ENCODE data around the gene CA4.

CA4 gene

DNA sequence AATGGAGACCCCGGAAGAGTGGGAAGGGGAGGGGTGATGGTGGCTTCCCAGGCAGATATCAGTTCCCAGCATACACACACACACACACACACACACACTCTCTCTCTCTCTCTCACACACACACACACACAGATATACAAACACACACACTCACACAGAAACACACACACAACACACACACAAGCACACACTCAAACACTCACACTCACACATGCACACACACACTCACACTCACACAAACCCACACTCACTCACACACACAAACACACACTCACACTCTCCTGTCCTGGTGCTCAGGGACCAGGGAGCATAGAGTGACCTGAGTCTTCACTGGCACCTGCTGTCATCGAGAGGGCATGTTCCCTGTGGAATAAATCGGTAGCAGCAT is 5.6 kb downstream of the CA4 start:
- no peak for DNase-seq (ENCODE audit: low read depth)

DNA sequence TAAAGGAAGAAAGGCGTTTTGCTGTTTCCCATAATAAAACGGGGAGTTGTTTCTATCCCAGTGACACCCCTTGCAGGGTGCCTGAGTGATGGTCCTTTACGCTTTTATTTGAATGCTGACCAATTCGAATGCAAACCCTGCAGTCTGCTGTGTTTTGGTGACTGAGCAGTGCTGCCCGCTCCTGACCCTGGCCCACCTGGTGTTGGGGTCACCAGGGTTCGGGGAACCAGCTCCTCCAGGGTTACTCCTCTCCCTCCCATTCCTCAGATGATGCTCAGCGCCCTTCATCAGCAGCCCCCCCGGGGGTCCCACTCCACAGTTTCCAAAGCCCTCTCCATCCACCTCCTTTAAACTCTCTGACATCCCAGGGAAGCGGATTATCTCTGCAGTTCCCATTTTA is 6.0 kb downstream of the CA4 start:
- no peak for DNase-seq (ENCODE audit: low read depth)

DNA sequence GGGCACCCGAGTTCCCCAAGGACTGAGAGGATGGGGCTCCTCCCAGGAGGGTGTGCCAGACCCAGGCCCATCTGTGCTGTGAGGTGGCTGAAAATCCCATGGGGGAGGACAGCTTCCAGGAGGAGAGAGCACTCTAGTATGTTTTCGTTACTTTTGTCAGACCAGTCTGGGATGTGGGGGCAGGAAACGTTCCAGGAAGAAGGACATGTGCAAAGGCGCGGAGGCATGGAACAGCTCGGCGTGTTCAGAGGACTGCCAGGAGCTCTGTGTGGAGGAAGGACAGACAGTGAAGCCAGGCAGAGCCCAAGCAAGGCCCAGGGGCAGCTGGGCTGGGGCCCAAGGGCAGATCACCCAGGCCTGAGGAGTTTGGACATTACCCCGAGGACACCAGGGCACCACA is 7.0 kb downstream of the CA4 start:
- DNase-seq (ENCODE audit: low read depth) = no peak

DNA sequence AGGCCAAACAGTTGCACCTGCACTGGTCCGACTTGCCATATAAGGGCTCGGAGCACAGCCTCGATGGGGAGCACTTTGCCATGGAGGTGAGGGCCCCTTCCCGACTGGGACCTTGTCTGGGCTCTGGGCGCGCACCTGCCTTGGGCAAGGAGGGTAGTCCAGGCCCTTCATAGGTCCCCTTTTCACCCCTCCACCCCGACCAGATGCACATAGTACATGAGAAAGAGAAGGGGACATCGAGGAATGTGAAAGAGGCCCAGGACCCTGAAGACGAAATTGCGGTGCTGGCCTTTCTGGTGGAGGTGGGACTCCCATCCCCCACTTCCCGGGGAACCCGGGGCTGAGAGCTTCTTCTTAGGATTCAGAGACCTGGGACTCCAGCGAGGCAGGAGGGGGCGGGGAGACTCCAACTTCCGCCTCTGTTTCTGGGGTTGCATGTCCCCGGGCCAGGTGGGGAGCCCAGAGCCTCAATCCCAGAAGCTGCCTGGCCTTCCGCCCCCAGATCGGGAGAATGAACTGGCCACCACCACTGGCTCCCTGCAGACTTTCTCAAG is 7.8 kb downstream of the CA4 start:
- no peak for DNase-seq (ENCODE audit: low read depth)

DNA sequence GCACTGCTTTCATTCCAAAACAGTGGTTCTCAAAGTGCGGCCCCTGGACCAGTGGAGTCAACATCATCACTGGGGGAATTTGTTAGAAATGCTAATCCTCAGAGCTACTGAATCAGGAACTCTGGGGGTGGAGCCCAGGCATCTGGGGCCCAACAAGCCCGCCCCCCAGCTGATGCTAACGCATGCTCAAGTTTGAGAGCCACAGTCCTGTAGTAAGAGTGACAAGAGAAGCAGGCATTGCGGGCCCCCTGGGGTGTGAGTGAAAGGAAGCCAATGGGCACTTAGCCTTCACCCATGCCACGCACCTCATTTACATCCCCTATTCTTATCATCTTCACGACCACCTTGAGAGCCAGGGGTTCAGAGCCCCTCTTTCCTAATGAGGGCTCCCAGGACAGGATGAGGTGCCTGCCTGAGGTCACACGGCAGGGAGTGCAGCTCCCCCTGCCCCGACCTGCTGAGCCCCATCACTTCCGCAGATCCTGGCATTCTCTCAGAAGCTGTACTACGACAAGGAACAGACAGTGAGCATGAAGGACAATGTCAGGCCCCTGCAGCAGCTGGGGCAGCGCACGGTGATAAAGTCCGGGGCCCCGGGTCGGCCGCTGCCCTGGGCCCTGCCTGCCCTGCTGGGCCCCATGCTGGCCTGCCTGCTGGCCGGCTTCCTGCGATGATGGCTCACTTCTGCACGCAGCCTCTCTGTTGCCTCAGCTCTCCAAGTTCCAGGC is 9.1 kb downstream of the CA4 start:
- no peak for DNase-seq (ENCODE audit: low read depth)

DNA sequence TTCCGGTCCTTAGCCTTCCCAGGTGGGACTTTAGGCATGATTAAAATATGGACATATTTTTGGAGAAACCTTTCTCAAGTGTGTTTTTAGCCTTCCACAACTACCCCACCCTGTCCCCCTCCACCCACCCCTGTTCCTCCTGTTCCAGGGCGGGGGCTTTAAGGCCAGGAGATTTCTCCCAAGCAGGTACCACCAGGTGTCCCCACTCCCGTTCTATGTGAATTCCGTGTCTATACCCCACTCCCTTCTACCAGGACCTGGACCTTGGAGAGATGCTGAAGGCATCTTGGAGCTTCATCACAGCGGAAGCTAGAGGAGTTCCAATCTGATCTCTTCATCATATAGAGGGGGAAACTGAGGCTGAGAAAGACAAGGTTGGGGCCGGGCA is 9.7 kb downstream of the CA4 start:
- no peak for DNase-seq (ENCODE audit: low read depth)

DNA sequence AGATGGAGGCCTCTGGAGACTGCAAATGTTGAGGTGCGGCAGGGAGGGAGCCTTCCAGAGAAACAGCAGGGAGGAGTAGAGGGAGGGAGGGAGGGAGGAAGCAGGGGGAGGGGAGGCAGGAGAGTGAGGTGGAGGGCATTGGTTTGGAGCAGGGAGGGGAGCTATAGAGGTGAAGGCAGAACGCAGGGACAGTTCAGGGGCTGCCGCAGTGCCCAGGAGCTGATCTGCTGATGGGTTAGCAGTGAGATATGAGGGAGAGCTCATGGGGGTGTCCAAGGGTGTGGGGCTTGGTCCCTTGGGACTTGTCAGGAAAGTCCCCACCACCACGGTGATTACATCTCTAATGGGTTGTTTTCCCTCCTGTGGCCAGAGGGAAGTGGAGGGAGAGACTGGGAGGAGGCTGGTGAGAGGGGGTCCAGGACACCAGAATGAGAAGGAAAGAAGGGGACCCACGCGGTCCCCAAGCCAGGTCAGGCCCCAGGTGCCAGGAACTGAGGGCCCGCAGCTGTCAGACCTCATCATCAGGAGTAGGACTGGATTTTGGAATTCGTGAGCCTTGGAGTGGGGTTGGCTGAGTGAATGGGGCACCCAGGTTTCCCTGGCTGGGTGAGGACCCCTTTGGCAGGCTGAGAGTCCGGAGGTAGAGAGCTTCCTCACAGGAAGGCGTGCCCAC is 11.2 kb downstream of the CA4 start:
- no peak for DNase-seq (ENCODE audit: low read depth)

DNA sequence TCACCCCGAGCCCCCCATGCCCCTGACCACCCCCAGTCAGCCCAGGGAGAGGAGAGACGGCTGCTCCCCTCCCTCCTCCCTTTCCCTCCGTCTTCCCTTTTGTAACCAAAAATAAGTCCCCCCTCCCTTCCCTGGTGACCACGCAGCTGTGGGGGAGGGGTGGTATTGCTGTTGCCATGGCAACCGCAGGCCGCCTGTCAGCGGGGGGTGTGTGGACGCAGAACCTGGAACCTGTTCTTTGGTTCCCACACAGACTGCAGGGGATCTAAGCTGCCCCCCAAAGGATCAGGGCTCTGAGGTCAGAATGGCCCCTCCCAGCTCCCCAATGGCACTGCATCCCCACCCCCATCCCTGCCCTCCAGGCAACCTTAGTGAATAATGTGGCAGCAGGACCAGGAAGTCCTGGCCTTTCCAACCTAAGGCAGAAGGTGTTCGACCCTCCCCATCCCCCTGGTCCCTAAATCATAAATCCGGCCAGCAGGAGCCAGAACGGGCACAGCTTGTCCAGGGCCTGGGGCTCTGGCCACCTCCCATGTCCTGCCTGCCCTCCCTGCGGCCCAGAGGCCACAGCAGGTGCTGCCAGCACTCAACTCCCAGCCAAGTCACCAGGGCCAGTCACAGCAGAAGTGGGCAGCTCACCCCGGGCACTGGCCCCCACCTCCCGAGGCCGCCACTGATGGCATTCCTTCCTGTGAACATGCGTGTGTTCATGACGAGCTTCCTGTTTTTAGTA is 12.0 kb downstream of the CA4 start:
- DNase-seq (ENCODE audit: low read depth) = no peak

DNA sequence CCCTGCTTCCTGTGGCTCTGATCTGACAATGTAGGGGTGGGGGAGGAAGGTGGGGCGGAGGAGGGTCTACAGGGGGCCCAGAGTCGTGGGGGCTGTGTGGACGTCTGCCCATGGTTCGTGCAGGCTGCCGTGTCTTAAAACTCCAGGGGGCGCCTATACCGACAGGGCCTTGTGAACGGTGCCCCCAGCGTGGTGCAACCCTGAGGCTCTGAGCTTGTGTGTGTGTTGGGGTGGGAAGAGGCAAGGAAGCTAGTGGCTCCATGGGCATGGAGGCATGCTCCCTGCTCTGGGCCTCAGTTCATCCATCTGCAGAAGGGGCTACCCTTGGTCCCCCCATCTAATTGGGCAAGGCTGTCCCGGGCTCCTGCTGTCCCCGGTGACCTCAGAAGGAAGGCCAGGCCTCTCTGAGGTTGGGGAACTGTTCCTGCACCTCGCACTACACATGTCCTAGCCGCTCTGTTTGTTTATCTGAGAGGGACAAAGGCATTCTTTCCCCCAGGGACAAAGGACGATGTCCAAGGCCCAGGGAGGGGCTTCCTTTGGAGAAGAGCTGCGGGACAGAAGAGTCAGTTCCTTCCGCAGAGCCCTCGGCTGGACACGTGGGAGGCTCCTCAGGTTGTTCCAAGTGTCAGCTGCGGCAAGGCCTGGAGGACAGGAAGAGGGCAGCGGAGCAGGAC is 13.5 kb downstream of the CA4 start:
- DNase-seq (ENCODE audit: low read depth) = no peak

DNA sequence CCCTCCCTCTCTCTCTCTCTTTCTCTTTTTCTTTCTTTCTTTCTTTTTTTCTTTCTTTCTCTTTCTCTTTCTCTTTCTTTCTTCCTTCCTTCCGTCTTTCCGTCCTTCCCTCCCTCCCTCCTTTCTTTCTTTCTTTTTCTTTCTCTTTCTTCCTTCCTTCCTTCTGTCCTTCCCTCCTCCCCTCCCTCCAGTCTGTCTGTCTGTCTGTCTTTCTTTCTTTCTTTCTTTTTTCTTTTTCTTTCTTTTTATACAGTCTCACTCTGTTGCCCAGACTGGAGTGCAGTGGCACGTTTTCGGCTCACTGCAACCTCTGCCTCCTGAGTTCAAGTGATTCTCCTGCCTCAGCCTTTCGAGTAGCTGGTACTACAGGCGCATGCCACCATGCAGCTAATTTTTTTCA is 14.4 kb downstream of the CA4 start:
- no peak for DNase-seq (ENCODE audit: low read depth)

DNA sequence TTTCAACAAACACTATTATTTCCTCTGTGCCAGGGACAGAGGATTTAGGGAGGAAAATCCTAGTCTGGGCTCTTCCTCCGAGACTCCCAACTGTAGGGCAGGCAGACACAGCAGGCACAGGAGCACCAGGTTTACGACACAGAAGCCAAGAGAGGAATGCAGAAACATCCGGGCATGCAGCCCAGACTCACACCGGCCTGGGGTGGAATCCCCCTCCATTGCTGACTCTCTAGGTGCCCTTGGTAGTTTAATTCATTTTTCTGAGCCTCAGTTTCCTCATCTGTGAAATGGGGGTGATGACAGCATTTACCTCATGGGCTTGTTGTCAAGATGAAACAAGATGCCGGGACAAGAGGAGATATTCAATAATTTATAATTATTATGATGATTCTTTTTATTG is 14.9 kb downstream of the CA4 start:
- DNase-seq (ENCODE audit: low read depth) = no peak

DNA sequence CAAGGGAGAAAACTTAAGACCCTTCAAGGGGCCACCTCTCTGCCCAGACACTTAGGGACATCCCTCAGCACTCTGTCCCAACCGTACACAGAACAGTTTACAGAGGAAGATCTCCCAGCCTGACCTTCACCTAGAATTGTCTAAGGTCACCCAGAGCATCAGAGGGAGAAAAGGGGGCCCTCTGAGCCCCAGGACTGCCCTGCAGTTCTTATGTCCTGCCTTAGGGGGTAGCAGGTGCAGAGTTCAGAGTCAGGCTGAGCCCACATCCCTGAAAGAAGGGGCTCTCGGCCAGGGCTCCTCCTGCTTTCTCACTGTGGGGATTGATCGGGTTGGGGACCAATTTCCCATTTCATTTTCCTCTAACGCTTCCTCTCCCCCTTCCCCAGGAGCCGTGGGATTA is 15.4 kb downstream of the CA4 start:
- no peak for DNase-seq (ENCODE audit: low read depth)

DNA sequence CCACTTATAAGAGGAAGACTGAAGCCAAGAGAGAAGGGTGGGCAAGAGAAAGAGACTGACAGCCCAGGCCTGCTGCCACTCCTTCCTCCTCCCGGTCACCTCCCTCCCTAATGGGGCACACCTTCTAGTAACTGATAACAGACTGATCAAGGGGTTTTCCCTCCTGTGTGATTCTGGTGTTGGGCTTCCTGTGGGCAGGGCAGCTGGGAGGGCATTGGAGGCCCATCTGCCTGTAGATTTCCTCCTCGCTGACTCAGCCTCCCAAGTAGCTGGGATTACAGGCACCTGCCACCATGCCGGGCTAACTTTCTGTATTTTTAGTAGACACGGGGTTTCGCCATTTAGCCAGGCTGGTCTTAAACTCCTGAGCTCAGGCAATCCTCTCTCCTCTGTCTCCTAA is 16.2 kb downstream of the CA4 start:
- no peak for DNase-seq (ENCODE audit: low read depth)

DNA sequence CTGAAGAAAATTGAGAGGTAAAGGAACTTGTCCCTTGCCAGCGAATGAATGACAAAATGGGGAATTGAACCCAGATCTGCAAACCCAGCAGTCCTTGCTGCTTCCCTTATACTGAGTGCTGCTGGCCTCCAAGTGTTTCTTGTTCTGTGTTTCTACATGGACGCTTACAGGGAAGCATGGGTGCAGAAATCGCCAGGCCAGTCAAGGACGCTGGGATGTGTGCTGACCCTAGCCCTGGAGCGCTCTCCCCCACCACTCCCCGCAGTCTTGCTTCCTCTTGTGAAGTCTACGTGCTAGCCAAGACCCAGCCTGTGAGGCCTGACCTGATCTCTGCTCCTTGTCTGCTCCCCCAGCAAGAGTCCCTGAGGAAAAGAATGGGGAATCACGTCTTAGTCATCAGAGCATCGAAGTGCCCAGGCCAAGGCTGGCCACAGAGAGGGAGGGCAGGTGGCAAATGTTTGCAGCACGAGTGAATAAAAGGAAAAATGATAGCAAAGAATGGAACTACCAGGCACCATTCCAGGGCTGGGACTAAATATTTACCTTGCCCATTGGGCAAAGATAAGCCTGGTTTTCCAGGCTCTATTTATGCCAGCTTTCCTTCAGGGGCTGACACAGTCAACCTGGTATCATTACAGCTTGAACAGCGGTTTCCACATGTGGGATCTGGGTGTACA is 17.4 kb downstream of the CA4 start:
- DNase-seq (ENCODE audit: low read depth) = no peak

DNA sequence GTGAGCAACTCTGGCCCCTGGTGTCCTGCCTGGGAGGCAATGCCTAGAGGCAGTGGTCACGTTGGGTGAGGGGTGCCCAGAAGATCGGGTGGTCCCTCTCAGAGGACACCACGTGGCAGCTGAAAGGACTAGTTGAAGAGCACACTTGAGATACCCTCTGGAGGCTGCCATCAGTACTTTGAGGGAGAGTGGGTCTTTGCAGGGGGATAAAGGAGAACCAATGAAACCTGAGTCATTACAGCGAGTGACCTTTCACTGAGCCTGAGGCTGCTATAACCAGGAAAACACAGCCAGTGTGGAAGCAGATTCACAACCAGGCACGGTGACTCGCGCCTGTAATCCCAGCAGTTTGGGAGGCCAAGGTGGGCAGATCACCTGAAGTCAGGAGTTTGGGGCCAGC is 18.9 kb downstream of the CA4 start:
- DNase-seq (ENCODE audit: low read depth) = no peak

DNA sequence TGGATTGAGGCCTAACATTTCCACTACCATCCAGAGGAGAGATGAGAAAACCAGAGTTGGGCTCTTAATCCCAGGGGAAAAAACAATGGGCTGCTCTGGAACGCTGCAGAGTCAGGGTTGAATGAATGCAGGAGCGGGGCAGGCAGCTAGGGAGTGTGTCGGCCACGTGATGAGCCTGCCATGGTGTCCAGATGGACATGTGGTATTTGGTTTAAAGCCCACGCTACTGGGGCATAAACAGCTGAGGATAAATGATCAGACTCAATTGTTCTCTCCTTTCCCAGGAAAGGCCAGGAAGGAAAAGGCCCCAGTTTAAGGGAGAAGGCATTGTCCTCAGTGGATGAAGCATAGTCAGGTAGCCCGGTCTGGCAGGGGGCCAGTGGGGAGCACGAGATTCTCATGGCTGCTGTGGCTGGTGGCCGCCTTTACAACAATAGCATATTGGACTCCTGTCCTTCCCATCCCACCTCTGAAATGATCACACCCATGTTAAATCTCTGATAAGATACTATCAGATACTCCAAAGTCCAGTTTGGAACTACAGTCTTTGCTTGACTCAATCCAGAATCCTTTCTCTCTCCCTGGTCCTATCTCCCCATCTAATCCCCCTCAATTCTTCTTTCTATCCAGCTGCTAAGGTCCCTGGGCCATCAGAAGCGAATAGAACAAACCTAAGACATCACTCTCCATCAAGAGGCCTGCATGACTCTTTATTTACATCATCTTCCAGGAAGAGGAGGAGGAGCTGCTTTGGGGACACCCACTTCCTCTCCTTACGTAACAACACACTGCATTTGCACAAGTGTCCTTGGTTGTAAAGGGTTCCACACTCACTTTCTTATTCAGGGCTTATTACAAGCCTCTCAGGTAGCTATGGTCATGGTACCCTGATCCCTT is 20.4 kb downstream of the CA4 start:
- DNase-seq (ENCODE audit: low read depth) = no peak

DNA sequence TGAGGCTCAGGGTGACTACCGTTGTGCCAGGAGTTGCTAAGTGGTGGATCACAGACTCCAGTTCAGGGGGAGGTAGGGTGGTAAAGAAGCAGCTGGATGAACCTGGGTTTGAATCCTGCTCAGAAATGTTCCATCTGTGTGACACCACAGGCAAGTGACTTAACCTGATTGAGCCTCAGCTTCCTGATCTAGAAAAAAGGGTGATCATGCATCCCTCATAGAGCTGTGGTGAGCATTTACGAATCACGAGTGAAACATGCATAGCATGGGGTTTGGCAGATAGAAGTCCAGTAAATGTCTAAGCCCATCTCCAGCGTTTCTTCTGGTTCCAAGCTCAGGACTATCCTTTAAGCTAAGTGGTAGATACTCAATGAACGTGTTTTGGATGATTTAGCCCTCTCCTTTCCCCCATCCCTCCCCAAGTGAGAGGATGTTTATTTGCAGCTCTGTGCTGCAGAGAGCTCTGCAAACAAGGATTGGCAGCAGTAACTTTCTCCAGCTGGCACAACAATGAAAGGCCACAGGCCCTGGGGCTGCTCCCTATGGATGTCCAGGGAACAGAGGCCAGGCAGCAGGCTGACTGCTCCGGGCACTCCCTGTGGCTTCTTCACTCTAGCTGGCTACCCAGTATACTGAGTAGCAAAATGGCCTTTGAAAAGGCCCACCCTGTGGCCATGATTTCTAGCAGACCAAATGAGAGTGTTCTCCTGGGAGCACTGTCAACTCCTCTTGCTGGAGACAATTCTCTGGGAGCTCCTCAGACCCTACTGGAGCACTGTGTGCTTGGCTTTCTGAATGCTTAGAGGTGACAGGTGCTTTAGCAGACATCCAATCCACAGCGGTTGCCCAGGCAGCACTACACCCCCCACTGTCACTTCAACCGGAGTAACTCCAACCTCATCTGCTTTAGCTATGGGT is 21.3 kb downstream of the CA4 start:
- DNase-seq (ENCODE audit: low read depth) = no peak

DNA sequence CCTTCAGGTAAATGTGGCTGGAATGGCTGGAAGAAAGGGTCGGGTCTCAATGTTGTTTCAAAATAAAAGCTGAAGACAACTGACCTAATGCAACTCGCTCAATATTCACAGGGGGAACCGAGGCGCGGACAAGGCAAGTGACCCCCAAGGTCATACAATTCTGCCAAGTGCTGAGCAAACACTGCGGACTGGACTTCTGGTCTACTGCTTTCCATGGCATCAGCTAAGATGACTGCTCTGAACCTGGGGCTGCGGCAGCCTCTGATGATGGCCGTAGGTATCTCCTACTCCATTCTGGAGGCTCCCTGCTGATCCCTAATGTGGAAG is 21.9 kb downstream of the CA4 start:
- DNase-seq (ENCODE audit: low read depth) = no peak

DNA sequence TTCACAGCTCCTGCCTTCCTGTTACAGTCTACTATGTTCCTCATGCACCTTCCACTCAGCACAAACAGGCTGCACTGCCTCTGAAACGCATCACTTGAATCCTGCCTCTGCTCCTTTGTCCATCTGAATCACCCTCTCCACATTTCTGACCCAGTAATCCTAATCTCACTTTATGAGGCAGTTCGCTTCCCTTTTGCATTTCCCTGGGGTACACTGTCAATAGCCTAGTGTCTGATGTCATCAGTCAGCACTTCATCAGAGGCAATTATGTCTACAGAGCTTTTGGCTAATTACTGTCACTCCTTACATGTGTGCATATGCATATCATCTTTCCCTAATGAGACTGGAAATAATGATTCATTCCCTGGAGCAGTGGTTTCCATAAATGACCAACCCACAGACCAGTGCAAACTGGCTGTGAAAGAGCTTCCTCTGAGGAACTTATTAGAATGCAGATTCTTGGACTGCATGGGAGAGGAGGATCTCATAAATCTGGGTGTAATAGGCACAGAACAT is 23.6 kb downstream of the CA4 start:
- no peak for DNase-seq (ENCODE audit: low read depth)

DNA sequence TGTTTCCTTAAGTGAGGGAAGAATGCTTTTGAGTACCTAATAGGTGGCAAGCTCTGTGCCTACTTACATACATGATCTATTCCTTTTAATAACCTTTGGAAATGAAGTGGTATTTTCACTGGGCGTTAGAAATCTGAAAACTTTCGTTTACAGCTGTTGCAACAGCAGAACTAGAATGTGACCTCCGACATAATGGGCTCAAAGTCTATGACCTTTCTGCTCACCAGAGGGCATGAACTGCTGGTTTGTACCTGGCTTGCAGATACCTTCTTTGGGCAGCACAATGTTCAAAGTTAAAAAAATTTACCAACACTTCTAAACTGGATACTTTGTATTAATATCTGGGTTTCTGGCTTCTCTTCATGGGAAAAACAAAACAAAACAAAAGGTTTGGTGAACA is 24.3 kb downstream of the CA4 start:
- DNase-seq (ENCODE audit: low read depth) = no peak
